Activated T-cell treated with anti-CD3 and anti-CD28 coated beads for 1 hour (primary cell): Measurements from ENCODE around the gene PRKRIP1.
"Not testable (repeated sequence)": the region's sequence is repeated elsewhere in the genome, so short reads cannot be mapped to it uniquely, and the experiment has no call there.

Experiments used
- DNase-seq: peaks from one replicate; pipeline ENCODE4 v3.0.0-alpha.2; 2020; ENCODE audit warnings: low read depth

Gene PRKRIP1

DNA sequence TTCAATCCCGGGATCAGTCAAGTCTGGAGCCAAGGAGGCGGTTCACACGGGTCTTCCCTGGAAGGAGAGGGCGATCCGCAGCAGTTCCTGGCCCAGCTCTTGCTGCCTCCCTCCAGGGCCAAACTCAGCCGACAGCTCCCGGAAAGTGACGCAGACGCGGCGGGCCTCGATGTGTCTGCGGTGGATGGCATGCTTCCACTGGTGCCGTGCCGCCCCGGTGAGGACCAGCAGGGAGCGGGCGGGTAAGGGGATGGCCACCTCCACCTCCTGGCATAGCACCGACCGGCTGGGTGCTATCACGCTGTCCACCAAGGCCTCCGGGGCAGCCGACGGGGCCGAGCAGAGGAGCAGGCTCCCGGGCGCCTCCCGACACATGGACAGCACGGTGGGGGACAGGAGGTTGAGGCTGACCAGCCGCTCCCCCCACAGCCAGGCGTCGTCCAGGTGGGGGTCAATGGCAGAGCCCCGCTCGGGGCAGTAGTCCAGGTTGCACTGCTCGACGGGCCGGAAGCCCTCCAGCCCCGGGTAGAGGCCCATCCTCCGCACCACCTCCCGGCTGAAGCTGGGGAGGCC is 61.3 kb downstream of the PRKRIP1 start:
- DNase-seq, result no peak

DNA sequence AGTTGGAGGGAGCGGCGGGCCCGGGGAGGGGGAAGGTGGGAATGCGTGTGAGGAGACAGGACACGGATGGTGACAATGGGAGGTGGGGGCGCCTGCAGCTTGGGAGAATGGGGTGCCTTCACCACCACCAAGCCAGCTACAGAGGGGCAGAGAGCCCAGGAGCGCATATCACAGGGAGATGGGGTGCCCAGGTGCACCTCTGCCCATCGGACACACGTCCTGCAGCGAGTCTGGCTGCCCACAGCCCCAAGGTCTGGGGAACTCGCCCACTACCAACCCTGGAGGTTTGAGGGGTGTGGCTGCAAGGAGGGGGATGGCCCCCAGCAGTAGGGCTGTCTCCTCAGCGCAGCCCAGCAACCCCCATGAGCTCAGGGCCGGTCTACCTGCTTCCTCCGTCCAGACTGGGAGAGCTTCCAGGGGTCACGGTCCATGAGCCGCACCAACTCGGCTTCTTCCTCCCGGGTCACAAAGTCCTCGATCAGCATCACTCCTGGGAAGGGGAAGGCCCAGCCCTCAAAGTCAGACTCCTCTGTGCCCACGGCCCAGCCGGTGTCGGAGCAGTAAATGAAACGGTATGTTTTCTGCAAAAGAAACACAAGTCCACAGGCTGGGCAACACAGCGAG is 63.2 kb downstream of the PRKRIP1 start:
- DNase-seq, result no peak

DNA sequence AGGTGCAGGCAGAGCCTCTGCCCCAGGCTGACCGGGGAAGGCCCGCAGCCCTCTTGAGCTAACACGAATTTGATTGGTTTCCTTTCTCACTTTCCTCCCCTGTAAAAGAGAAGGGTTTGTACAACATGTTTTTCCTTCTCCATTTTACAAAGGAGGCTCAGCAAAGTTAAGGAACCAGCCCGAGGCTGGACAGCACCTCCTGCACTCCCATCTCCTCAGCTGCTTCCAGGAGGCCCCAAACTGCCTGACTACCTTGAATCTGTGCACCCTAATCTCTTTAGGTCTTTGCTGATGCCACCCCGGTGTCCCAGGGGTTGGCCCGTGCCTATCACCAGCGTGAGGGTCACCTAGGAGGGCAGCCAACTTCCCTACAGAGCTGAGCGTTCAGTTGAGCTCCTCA is 64.3 kb downstream of the PRKRIP1 start:
- no peak for DNase-seq

DNA sequence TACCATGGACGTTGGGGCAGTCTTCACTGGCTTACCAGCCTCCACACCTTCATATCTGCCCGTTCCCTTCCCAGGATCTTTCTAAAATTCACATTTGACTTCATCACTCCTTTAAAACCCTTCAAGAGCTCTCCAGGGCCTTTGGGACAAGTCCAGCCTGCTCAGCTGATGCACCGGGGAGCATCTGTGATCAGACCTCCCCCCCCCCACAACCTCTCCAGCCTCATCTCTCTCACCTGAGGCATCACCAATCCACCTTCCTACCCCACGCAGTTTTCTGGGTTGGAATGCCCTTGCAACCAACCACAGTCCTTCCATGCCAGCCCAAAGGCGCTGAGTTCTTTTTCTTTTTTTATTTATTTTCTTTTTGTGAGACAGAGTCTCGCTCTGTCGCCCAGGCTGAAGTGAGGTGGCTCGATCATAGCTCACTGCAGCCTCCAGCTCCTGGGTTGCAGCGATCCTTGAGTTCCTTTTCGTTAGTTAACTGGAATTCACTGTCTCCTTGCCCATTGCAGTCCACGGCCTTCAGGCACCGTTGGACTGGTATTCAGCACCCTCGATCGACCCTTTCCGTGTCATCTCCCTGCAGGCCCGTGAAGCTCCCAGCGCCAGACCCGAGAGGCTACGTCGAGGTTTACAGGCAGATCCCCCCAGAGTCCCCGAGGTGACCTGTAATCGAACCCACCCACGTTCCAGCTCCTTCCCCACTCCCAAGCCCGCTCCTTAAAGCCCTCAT is 67.8 kb downstream of the PRKRIP1 start:
- no peak for DNase-seq

DNA sequence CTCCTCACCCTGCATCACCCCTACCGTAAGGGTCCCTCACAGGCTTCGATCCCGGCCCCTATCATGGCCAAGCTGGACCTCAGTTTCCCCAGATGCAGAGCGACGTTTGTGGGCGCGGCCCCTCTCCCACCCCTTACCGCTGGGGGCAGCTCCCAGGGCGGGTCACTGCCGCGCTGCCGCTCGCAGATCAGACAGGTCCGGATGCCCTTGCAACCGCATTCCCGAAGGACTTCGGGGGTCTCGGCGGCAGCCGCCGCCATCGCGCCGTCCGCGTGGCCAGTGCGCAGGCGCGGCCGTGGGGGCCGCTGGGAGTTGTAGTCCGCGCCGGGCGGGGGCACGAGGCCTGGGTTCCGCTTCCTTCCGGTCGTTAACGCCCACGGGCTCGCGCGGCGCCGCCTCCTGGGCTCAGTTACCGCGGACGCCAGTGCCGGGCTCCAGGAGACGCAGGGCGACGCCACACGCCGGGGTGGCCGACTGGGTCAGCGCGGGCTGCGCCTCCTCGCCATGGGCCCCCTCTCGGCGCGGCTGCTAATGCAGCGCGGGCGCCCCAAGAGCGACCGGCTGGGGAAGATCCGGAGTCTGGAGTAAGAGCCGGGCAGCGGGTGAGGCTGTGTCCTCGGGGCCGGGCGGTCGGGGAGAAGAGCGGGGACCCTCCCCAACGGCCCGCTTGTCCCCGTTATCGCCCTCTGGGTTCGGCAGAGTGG is 68.6 kb downstream of the PRKRIP1 start, which contains the start of the genes ALKBH4 and LRWD1:
Gene ALKBH4, minus strand, starts transcription at position 287 of the 704 bp plus-strand sequence. Its CDS starts 27 bp downstream, at position 260.
Gene LRWD1, plus strand, starts transcription at position 408 of the 704 bp plus-strand sequence. Its CDS starts 97 bp downstream, at position 505.
- DNase-seq, result peak; percentile 93

DNA sequence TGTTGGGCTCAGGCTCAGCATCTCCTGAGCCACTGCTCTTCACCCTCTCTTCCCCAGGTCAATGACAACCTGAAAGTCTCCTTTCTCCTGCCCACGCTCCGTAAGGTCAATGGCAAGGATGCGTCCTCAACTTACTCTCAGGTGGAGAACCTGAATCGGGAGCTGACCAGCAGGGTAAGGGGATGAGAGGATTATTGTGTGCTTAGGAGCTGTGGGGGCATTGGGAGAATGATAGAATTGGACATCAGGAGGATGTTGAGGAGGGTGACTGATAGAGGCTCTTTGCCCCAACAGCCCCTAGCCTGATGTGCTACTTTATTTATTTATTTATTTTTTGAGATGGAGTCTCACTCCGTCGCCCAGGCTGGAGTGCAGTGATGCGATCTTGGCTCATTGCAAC is 69.9 kb downstream of the PRKRIP1 start:
- DNase-seq, result no peak

DNA sequence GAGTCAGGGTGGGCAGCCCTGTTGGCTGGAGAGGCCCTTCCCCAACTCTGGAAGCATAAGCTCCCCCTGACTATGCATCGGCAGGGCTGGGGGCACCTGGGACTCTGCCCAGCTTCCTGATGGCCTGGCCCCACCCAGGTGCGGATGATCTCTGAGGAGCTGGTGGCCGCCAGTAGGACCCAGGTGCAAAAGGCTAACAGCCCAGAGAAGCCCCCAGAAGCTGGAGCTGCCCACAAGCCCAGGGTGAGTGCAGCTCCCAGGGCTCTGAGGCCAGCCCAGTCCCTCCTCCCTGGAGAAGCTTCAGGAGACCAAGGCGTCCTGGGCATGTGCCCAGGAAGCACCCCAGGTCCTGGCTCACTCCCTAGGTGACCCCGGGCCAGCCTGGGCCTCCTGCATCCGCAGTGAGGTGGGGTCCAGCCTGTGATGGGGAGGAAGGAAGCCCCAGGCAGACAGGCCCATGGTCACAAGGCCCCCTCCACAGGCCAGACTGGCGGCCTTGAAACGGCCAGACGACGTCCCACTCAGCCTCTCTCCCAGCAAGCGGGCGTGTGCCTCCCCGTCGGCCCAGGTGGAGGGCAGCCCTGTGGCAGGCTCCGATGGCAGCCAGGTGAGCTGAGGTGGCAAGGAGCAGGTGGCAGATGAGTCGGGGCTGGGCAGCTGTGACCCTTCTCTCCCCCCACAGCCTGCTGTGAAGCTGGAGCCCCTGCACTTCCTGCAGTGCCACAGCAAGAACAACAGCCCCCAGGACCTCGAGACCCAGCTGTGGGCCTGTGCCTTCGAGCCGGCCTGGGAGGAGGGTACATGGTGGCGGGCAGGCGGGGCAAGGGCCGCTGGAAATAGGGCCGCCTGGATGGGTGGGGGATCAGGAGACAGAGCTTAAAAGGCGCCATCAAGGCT is 71.7 kb downstream of the PRKRIP1 start:
- DNase-seq, result no peak

DNA sequence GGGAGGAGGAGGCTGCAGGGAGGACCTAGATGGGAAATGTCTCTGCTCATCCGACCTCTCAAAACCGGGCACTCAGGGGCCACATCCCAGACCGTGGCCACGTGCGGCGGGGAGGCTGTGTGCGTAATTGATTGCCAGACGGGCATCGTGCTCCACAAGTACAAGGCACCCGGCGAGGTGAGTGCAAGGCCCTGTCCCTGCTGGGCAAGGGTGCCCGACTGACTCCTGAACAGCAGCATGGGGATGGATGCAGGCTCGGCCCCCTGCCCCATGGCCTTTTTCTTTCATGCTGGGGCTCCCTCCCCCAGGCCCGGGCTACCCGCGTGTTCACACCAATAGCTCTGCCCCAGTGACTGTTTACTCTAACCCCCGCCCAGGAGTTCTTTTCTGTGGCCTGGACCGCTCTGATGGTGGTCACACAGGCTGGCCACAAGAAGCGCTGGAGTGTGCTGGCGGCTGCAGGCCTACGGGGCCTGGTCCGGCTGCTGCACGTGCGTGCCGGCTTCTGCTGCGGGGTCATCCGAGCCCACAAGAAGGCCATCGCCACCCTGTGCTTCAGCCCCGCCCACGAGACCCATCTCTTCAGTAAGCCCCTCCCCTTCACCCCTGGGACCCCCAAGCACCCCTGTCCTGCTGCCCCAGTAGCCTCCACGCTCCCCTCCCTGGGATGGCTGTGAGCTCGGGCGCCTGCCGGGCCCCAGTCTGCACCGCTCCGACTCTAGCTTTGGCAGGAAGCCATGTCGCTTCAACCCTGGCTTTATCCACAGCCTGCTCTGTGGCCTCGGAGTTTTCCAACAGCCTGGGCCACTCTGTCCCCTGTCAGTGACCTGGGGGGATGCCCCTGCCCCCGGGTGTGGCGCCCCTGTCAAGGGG is 72.6 kb downstream of the PRKRIP1 start:
- DNase-seq, result no peak

DNA sequence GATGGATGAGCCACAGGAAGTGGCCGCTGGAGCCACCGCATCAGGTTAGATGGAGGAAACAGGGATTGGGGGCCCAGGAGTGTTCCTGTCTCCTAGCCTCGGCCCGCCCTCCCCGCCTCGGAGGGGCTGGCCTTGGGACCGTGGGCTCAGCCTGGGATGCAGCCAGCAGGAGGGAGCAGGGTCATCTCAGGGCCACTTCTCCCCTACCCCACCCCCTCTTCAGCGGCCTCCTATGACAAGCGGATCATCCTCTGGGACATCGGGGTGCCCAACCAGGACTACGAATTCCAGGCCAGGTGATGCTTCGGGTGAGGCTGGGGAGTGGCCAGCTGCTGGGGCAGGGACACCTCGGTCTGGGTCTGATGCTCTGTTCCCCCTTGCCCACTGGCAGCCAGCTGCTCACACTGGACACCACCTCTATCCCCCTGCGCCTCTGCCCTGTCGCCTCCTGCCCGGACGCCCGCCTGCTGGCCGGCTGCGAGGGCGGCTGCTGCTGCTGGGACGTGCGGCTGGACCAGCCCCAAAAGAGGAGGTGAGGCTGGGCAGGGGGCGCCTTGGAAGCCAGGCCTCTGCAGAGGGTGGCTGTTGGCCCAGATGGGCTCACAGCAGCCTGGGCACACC is 73.3 kb downstream of the PRKRIP1 start:
- no peak for DNase-seq

DNA sequence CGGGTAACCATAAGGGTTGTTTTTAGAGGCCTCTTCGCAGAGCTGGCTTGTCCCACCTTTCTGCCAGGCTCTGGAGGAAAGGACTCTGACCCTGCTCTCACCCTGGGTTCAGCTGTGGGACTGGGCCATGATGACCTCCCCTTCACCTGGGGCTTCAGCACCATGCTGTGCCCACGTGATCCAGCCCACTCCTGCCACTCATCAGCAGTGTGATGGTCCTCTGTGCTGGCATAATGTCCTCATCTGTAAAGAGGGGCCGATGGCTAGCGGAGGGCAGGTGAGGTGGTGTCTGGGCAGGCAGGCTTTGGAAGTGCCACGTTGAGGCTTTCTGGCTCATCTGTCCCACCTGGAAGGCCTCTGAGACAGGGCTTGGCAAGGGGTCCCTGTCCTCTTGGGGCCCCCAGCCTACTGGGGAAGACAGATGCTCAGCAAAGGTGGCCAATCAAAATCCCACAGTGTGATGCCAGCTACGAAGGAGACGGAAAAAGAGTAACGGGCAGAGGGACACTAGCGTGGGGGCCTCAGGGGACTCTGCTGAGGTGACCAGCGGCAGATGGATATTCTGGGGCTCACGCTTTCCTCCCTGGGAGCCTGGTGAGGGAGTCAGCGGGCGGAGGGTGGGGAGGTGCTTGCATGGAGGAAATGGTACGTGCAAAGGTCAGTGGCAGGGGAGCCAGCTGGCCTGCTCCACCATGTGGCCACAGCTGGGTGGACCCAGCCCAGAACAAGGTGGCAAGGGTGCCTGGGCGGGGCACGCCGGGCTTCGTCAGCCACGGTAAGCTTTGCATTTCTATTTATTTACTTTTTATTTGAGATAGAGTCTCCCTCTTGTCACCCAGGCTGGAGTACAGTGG is 74.0 kb downstream of the PRKRIP1 start:
- no peak for DNase-seq

DNA sequence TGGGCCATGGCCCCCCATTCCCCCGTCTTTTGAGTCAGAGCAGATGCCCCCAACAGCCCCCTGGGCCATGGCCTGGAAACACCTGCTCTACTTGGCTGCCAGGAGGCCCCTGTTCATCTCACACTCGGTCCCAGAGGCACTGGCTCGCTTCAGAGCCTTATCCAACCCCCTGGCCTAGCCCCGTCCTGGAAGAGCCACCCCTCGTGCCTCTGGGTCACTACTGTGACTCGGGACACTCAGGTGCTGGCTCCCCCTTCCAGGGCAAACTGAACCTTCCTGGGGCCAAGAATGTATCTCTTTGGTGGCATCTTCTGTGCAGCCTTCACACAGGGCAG is 75.6 kb downstream of the PRKRIP1 start:
- DNase-seq, result no peak

DNA sequence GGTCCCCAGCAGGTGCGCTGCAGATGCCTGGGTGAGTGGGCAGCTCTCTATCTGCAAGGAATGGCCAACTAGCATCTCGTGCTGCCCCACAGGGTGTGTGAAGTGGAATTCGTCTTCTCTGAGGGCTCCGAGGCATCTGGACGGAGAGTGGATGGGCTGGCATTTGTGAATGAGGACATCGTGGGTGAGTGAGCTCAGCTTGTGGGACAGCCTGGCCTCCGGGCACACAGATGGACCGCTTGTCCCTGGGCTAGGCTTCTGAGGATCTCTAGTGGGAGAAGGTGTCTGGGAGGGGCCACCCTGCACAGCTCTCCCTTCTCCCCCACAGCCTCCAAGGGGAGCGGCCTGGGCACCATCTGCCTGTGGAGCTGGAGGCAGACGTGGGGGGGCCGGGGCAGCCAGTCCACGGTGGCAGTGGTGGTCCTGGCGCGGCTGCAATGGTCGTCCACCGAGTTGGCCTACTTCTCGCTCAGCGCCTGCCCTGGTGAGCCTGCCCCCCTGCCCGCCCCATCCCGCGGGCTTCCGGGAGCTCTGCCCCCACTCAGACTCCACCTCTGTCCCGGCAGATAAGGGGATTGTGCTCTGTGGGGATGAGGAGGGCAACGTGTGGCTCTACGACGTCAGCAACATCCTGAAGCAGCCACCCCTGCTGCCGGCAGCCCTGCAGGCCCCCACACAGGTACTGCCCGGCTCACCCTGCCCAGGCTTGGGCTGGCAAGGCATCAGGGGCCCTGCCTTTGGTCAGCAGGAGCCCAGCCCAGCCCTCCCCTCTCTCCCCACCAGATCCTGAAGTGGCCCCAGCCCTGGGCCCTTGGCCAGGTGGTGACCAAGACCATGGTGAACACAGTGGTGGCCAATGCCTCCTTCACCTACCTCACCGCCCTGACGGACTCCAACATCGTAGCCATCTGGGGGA is 76.2 kb downstream of the PRKRIP1 start:
- no peak for DNase-seq

DNA sequence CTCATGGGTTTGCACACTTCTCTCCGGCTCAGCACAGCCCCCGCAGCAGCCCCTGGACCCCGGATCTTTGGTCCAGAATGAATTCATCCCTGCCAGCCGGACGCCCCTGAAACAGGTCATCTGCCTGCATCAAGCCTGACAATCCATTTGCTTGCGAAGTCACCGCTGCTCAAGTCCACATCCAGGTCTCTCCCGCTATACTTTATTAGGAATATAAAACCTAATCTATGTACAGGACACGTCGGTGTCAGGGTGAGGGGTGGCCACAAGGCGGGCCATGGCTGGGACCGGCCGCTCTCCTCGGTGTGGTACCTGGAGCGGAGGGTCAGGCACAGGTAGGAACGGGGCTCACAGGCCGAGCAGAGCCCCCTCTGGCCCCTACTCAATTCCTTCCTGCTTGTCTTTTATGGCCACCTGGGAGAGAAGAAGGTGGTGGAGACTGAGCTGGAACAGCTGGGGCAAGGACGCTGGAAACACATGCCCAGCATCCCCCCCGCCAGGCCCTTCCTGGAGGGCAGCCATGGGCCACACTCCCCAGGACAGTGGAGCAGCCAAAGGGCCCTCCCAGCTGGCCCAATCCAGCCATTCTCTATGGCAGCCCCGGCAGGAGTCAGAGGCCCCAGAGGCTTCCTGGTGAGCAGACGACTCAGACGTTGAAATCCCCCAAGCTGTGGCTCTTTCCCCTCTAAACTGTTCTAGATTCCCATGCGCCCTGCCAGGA is 77.3 kb downstream of the PRKRIP1 start:
- DNase-seq, result no peak

DNA sequence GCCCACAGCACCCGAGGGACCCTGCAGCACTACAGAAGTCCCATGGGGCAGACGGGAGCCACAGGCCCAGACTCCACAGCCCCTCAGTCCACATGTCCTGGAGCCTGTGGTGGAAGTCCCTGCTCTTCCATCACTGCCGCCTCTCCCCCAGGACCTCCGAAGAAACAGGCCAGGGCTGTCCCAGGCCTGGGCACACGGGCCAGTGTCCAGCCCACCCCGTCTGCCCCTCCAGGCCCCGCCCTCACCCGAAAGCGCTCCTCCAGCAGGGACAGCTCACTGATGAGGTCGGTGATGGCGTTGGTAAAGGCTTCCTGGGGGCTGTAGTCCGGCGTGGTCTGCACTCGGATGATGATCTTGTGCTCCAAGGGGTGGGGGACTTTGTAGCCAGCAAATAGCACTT is 78.0 kb downstream of the PRKRIP1 start:
- not testable (repeated sequence) for DNase-seq

DNA sequence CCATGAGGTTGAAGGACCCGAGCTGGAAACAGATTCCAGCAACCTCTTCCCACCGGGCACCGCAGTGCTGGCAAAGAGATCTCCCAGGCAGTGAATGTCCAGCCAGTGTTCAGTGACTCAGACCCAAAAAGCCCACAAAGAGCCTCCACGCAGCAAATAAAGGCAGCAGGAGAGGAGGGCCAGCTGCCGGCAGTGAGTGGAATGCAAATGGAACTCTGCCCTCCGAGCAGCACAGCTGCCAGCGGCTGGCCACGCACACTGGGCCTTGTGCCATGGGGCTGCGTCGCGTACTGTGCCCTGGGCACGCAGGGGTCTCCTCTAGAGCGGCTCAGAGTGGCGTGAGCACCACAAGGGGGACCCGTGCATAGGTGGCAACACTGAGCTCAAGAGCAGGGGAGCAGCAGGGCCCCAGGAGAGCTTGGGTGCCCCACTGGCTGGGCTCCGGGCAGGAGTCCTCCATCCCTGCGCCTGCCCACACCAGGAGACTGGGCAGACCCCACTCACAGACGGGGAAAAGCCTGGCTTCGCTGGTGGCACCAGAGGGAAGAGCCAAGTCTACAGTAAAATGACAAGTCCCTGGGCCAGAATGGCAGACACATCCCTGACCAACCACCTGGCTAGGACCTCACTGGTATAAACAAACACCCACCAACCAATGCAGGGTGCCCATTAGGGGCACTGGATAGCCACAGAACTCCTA is 78.7 kb downstream of the PRKRIP1 start:
- not testable (repeated sequence) for DNase-seq
